NCI-H146 (cell line): ENCODE data around the gene HYAL3.
"Not testable (repeated sequence)": the region's sequence is repeated elsewhere in the genome, so short reads cannot be mapped to it uniquely, and the experiment has no call there.

ENCODE experiments used
- DNase-seq: peaks from one replicate; lab custom pipeline; 2025; lab: John Stamatoyannopoulos, UW

HYAL3 gene

DNA sequence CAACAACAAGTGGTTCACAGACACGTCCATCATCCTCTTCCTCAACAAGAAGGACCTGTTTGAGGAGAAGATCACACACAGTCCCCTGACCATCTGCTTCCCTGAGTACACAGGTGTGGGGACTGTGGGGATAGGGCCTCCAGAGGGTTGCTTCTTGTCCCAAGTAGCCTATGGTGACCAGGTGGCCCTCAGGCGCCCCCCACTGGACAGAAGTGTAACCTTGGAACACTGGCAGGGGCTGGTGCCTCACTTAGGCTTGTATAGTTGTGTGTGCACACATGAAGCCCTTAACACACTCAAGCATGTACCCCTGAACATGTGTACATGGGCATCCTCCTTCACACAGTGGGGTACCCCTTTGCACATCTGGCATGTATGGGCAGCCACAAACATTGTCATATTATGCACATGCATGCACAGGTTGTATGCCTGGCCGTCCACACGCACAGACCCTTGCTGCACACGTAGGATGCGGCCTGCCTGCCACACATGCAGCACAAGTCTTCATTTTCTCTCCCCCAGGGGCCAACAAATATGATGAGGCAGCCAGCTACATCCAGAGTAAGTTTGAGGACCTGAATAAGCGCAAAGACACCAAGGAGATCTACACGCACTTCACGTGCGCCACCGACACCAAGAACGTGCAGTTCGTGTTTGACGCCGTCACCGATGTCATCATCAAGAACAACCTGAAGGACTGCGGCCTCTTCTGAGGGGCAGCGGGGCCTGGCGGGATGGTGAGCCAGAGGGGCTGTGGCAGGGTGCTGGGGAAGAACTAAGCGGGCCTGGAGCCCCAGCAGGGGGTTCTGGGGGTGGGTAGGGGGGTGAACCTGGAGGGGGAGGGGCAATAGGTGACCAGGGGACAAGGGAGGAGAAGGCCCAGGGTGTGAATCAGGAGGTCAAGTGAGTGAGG lies 42.0 kb downstream of the HYAL3 start:
- DNase-seq: peak; percentile 16

DNA sequence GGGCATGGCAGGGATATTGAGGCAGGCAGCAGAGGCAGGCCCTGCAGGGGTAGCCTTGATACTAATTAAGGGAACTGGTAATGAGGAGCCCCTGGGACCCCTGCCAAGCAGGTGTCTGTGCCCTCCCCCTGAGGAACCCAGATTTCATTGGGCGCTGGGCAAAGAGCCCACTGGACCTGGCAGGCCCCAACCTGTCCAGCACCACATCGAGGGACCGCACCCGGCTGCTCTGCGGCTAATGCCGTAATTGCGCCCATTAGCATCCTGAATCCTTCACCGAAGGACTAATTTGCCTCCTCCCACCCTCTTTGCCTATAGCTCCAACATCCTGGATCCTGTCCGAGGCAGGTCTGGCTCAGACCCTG lies 44.0 kb downstream of the HYAL3 start:
- DNase-seq: no peak

- no peak for DNase-seq
Measured at GRCh38 chr3:50254577-50255250, 44.5 kb downstream of the HYAL3 start.

GRCh38 chr3:50251220-50251619 lies 48.0 kb downstream of the HYAL3 start:
- DNase-seq: no peak

DNA sequence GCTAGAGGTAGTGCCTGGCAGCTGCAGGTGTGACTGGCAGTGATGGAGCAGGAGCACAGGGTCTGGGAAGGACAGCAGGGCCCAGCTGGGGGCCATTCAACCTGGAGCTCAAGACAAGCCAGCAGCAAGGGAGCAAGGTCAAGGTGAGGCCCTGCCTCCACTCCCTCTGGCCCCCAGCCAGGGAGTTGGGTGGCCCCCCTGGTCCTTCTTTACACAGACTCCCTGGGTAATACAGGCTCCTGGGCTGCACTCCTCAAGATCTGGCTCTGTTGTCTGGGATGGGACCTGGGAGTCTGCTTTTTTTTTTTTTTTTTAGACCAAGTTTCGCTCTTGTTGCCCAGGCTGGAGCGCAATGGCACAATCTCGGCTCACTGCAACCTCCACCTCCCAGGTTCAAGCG lies 48.7 kb downstream of the HYAL3 start:
- DNase-seq: no peak

- DNase-seq: no peak
Measured at GRCh38 chr3:50249457-50249856, 49.7 kb downstream of the HYAL3 start.

DNA sequence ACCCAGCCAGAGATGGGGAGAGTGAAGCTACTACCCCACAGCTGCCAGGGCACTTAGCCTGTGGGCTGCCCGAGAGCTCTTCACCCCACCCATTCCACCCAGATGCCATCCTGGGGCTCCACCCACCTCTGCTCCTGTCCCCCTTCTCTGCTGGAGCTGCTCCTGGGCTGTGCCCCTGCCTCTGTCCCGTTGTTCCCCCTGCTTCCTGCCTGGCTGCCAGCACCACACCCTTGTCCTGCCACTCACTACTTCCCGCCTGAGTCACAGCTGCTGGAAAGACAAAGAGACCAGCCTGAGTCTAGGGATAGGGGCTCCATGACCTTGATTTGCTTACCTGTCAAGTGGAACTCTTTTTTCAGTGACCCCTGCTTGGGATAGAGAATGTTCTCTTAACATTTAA lies 50.8 kb downstream of the HYAL3 start:
- DNase-seq: no peak

DNA sequence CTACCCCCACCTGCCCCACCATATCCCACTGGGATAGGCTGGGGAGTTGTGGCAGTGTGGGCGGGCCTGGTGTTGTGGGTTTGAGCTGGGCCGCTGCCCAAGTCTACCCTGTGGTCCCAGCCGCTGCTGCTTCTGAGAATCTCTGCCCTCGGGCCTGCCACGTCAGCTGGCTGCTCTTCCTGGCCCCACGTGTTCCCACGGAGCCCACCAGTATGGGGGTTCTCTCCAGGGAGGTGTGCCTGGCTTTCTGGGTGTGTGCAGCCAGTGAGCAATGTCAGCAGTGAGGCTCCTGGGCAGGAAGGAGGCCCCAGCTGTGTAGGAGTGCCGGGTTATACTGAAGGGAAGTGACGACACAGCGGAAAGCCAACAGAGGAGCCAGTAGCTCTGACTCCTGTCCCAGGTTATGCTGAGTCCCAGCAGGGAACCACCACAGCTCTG lies 52.7 kb downstream of the HYAL3 start:
- no peak for DNase-seq

DNA sequence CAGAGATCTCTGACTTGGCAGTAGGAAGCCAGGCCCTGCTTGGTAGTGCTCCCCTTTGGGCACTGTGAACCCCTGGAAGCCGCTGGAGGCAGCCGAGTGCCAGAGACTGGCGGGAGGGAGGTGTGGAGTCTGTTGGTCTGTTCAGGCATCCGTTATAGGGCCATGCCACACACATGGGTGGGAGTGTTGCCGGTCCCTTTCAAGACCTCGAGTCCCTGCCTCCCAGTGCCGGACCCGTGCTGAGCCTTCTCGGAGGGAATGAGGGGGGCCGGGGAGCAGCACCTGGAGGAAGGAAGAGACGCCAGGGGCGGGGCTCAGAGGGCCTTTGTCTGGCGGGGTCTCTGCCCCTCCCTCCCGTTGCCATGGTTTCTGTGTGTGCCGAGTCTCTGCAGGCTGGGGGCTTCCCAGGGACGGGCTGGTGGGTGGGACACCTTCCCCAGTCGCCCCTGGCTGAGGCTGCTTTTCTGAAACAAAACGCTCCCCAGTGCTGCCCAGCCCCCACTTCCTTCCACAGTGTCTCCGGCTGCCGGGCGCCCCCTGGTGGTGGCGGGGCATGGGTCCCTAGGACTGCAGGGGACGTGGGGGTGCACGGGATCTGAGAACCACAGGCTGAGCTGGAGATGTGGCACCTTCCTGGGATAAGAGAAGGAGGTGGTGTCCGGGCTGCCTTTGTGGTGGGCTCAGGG lies 53.2 kb downstream of the HYAL3 start:
- peak; percentile 91 for DNase-seq

DNA sequence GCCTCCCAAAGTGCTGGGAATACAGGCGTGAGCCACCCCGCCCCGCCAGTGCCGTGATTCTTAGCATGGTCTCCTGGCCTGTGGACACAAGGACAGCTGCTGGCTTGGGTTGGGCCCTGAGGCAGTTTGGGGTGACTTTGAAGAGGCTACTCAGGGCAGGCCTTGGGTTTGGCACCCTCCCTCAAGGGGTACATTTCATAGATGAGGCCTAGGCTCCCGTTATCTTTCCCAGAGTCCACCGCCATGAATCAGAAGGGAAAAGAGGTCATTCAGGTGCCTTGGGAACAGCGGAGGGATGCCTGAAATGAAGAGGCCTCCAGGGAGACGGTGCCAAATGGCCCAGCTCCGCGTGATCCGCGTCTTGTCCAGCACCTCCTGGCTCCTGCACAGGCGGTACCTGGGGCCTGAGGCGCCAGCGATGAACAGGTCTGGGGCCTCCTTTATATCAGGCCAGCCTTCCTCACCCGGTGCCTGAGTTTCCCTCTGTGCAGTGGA lies 53.9 kb downstream of the HYAL3 start:
- no peak for DNase-seq

GRCh38 chr3:50244813-50245212 lies 54.4 kb downstream of the HYAL3 start:
- DNase-seq: not testable (repeated sequence)

DNA sequence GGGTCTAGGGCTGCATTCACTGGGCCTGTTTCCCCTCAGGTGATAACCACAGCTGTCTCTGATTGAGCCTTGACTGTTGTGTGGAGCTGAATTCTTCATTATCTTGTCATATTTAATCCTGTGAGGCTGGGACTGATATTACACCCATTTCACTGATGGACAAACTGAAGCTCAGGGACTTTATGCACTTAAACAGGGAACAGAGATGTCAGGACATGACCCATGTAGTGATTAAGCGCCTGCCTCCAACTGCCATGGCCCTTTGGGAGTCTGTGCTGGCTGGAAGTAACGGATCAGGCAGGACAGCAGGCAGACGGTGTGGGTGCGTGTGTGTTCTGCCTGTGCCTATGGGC lies 55.7 kb downstream of the HYAL3 start:
- DNase-seq: no peak

DNA sequence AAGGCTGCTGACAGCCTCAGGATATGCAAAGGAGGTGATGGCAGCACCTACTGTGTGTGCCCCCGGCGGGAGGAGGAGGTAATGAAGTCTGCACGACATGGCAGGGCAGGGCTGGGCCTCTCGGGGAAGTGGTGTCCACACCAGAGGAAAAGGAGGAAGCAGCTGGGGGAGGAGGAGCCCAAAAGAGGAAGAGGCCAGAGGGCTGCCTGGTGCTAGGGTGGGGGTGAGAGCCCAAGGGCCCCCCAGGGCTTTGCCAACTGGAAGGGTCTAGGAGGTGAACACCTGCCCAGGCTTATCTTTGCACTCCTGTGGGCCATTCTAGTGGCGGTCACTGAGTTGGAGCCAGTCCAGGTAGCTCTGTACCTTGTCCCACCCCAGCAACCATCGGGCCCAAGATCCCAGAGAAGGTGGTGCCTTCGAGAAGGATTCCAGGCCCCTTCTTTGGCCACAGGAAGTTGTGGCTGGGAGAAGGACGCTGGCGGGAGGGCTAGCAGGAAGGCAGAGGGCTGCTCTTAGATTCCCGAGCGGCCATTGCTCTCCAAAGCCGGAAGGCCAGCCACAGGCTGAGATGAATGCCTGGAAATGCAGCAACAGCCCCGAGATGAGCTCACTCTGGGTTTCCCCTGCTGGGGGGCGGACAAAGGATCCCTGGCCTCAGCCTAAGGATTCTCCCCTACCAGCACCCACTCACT lies 56.2 kb downstream of the HYAL3 start:
- no peak for DNase-seq
